ENCODE results near the gene C16orf92. TPM values are rescaled to one million over a fixed set of nuclear protein-coding genes. Genes with fewer than 3 reads are reported as not detected.

Gene C16orf92
- total and polyA plus RNA-seq, 2 of the 8 experiments (the other 6 are each of a cell fraction or from before 2014, with no cell fraction given) = not detected

GRCh38 chr16:29990883-29991570 lies 32.0 kb upstream of the C16orf92 start:
- H3K14ac ChIP-seq (ENCODE audit: insufficient read length) = no peak overlapping the region
- TF ChIP-seq EP300 (IDR thresholded peaks at IDR 0.05; ENCODE audit: borderline replicate concordance in 1 of 2, low read depth in 2 of 2, low read length in 2 of 2) = no peak
- TF ChIP-seq HDAC6 (IDR thresholded peaks at IDR 0.05; ENCODE audit: low read depth, low read length) = no peak
- TF ChIP-seq JUND (IDR thresholded peaks at IDR 0.05; ENCODE audit: low read length) = no peak
- no peak for TF ChIP-seq PHF8 (conservative IDR thresholded peaks at IDR 0.05; ENCODE audit: low read depth, low read length)
- TF ChIP-seq SP2 (IDR thresholded peaks at IDR 0.05; ENCODE audit: low read length) = no peak
- TF ChIP-seq FOSL1 (IDR thresholded peaks at IDR 0.05; ENCODE audit: insufficient read depth, low read depth, low read length) = no peak
- TF ChIP-seq MAFK (IDR thresholded peaks at IDR 0.05; ENCODE audit: low read depth, low read length) = no peak
- TF ChIP-seq CHD1 (IDR thresholded peaks at IDR 0.05; ENCODE audit: low read depth, low read length) = no peak
- no peak for TF ChIP-seq YY1 (IDR thresholded peaks at IDR 0.05; ENCODE audit: low read depth, low read length)
- TF ChIP-seq RFX5 (IDR thresholded peaks at IDR 0.05; ENCODE audit: borderline replicate concordance, low read depth, low read length) = no peak
- no peak for TF ChIP-seq KDM1A (IDR thresholded peaks at IDR 0.05; ENCODE audit: borderline replicate concordance, low read length)
- TF ChIP-seq CHD2 (IDR thresholded peaks at IDR 0.05; ENCODE audit: low read length) = no peak
- no peak for TF ChIP-seq BCL11A (IDR thresholded peaks at IDR 0.05; ENCODE audit: low read depth in 2 of 2, low read length in 2 of 2)

More at GRCh38 chr16:29990883-29991570, 32.0 kb upstream of the C16orf92 start:
- peaks cover 0 to 8% (median 1%) of the 10 kb centered on the region in 4 experiments; a peak in 3 of 7 replicates for H3K4me1 ChIP-seq (replicated peaks in 1 of 4; ENCODE audit: control insufficient read depth in 3 of 4, insufficient read depth in 4 of 4, low read length in 3 of 4)
- no peak overlapping the region for H2BK15ac ChIP-seq (ENCODE audit: low read length)
- H3K9me3 ChIP-seq (ENCODE audit: insufficient read depth in 2 of 2, low read depth in 1 of 2, low read length in 1 of 2) = no peaks in the 10 kb centered on the region
- DNase-seq (ENCODE audit: low read depth in 1 of 2, low spot score in 2 of 2) (no peak), FAIRE-seq (no peak)
- no peak overlapping the region for H3K23ac ChIP-seq (ENCODE audit: insufficient read length)
- H3K4ac ChIP-seq (replicated peaks; ENCODE audit: insufficient read length, low read depth, low read length) = no peak overlapping the region
- 92% methylated on average over 22 of the region's 35 CpGs; no CpG with 5 or more reads in 1 of the 2 experiments for WGBS, 2 experiments (ENCODE audit: extremely low coverage in 1 of 2, insufficient coverage in 1 of 2, insufficient read length in 1 of 2, insufficient replicate concordance in 2 of 2, low coverage in 1 of 2, low lambda C conversion rate in 2 of 2, missing lambda C conversion rate in 1 of 2)
- H2BK120ac ChIP-seq (replicated peaks; ENCODE audit: low read depth, low read length) = no peak overlapping the region
- no peaks in the 10 kb centered on the region for H3K79me2 ChIP-seq (ENCODE audit: control insufficient read depth in 1 of 2, insufficient read depth in 2 of 2, low read length in 2 of 2)
- H4K8ac ChIP-seq (ENCODE audit: extremely low read depth, insufficient read depth, low read length) = no peak overlapping the region
- no peak overlapping the region for H3K4me2 ChIP-seq (ENCODE audit: insufficient read depth in 1 of 2, low read depth in 2 of 2, low read length in 2 of 2)
- no peak overlapping the region for H2AK5ac ChIP-seq (ENCODE audit: low read depth, low read length)
- H4K91ac ChIP-seq (replicated peaks; ENCODE audit: insufficient read length, low read length) = no peak overlapping the region
- no peak overlapping the region for H3K27ac ChIP-seq (ENCODE audit: low read depth, low read length)
- no peaks in the 10 kb centered on the region for H3K27me3 ChIP-seq (replicated peaks in 1 of 4; ENCODE audit: control insufficient read depth in 3 of 4, extremely low read depth in 1 of 4, insufficient read depth in 3 of 4, low read length in 3 of 4)
- H3K79me1 ChIP-seq (ENCODE audit: low read depth, low read length) = no peaks in the 10 kb centered on the region
- H2BK20ac ChIP-seq (ENCODE audit: low read length) = no peak overlapping the region
- H3K36me3 ChIP-seq (ENCODE audit: control insufficient read depth in 2 of 4, insufficient read depth in 4 of 4, low read length in 3 of 4) = peaks cover 5 to 38% (median 18%) of the 10 kb centered on the region in 4 experiments
- no peak overlapping the region for H3K18ac ChIP-seq (ENCODE audit: extremely low read depth, low read length)
- no peak overlapping the region for H3K9ac ChIP-seq (replicated peaks in 1 of 4; ENCODE audit: extremely low read depth in 1 of 4, low read depth in 3 of 4, low read length in 3 of 4)
- POLR2A ChIA-PET (ENCODE audit: partially characterized antibody) = interaction anchor here (0.7 to 3.4 kb wide), 3 partner anchors 10 to 18 kb away, joined by 3 to 12 read pairs (median 3); partner anchors contain the start of gene TAOK2
- no peak overlapping the region for H4K5ac ChIP-seq (ENCODE audit: insufficient read length, low read depth, low read length)
- no peak overlapping the region for H2AFZ ChIP-seq (ENCODE audit: low read length)
- no peak overlapping the region for H2BK12ac ChIP-seq (ENCODE audit: low read depth, low read length)
- peaks cover 6% of the 10 kb centered on the region; the same call in 1 of the 2 replicates for H3K23me2 ChIP-seq (ENCODE audit: low read depth, low read length)
- no peak overlapping the region for H3K4me3 ChIP-seq (ENCODE audit: extremely low read depth in 1 of 4, insufficient read depth in 2 of 4, low read depth in 3 of 4, low read length in 4 of 4)
- no peaks in the 10 kb centered on the region for H4K20me1 ChIP-seq (replicated peaks in 1 of 2; ENCODE audit: control insufficient read depth in 1 of 2, insufficient read depth in 2 of 2, low read length in 2 of 2)
- no peak overlapping the region for H2BK5ac ChIP-seq (ENCODE audit: low read depth, low read length)
- CTCF ChIA-PET (ENCODE audit: partially characterized antibody) = interaction anchor here (1.1 kb wide), 1 partner anchor 41 kb away, joined by 3 read pairs; no protein-coding TSS in a partner anchor
- no peak overlapping the region for H3K56ac ChIP-seq (replicated peaks; ENCODE audit: insufficient read length, low read depth, low read length)

Measured in H1 (cell line).